Measurements from ENCODE around the gene PRM3. TPM values are rescaled to one million over a fixed set of nuclear protein-coding genes. Genes with fewer than 3 reads are reported as not detected.

PRM3 gene
- total RNA-seq, 1 donor, result not detected

DNA sequence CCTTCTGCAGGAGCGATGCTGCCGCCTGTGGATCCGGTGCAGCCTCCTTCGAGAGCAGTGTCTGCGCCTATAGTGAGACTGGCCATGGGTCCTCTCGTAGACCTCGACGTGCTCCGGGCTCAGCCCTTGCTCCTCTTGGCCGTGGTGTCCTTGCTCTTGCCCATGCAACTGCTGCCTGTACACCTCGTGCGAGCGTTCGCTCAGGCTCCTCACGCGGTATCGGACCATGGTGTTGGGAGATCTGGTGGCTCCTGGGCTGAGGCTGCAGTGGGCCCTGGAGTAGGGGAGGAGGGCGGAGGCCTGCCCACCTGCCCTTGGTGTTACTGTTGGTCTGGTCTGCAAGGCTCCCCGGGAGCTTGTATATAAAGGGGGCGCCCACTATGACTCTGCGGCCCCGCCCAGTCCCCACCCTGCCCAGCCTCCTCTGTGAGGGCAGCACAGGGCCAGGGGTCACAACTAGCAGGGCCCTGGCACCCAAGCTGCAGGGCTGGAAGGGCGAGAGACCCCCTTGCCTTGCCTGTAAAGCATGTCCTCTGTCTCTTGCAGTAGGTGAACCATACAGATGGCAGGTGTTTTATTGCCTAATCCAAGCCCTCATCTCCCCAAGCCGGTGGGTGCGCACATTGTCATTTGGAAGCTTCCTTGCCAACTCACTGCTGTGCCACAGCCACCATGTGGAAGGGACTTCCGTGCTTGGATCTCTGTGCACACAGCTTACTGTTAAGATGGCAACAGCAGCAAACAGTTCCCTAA is 2.9 kb upstream of the PRM3 start, which contains the start of gene PRM2:
Gene PRM2, minus strand, starts transcription at position 338 of the 753 bp plus-strand sequence. Its CDS starts 110 bp downstream, at position 228.
- Histone ChIP-seq H3K36me3 (ENCODE audit: insufficient read depth, low read length) (no peaks in the 10 kb centered on the region), H3K27me3 (ENCODE audit: insufficient read depth, low read length) (no peaks in the 10 kb centered on the region), H3K4me2 (ENCODE audit: insufficient read depth, low read length) (no peak within 1 kb of the TSS), H3K79me2 (ENCODE audit: insufficient read depth, low read length) (no peaks in the 10 kb centered on the region), H3K27ac (ENCODE audit: low read depth, low read length) (no peak within 1 kb of the TSS), H3K9me3 (ENCODE audit: low read depth, low read length) (no peaks in the 10 kb centered on the region), H3K4me1 (ENCODE audit: insufficient read depth, low read length) (no peaks in the 10 kb centered on the region), H4K20me1 (ENCODE audit: insufficient read depth, low read length) (no peaks in the 10 kb centered on the region), H3K4me3 (ENCODE audit: insufficient read depth, low read length) (no peak within 1 kb of the TSS), H2AFZ (ENCODE audit: low read length) (no peak within 1 kb of the TSS)
- DNase-seq (ENCODE audit: insufficient read length, low spot score, missing footprints), result peak; percentile 30
- TF ChIP-seq, protein P1, sequence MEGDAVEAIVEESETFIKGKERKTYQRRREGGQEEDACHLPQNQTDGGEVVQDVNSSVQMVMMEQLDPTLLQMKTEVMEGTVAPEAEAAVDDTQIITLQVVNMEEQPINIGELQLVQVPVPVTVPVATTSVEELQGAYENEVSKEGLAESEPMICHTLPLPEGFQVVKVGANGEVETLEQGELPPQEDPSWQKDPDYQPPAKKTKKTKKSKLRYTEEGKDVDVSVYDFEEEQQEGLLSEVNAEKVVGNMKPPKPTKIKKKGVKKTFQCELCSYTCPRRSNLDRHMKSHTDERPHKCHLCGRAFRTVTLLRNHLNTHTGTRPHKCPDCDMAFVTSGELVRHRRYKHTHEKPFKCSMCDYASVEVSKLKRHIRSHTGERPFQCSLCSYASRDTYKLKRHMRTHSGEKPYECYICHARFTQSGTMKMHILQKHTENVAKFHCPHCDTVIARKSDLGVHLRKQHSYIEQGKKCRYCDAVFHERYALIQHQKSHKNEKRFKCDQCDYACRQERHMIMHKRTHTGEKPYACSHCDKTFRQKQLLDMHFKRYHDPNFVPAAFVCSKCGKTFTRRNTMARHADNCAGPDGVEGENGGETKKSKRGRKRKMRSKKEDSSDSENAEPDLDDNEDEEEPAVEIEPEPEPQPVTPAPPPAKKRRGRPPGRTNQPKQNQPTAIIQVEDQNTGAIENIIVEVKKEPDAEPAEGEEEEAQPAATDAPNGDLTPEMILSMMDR (IDR thresholded peaks at IDR 0.05; ENCODE audit: extremely low read depth, low read depth, low read length), result no peak

DNA sequence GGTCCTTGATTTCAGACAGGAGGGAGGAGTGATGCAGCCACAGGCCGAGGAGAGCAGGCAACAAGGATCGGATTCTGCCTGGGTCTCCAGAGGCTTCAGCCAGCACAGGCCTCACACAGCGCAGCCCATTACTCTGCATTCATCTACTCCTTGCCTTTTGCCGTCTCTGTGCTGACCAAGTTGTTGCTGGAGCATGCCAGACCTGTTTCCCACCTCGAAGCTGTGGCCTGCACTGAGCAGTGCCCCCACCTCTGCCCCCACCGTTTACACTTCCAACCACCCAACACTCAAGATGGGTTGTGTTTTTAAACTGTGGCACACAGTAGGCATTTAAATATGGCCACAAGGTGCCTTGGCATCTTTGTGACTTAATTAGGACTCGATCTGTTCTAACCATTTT is 1.5 kb upstream of the PRM3 start:
- Histone ChIP-seq H3K79me2 (ENCODE audit: insufficient read depth, low read length) (no peaks in the 10 kb centered on the region), H3K9me3 (ENCODE audit: low read depth, low read length) (no peaks in the 10 kb centered on the region), H3K27ac (ENCODE audit: low read depth, low read length) (no peak overlapping the region), H2AFZ (ENCODE audit: low read length) (no peak overlapping the region), H3K4me2 (ENCODE audit: insufficient read depth, low read length) (no peak overlapping the region), H4K20me1 (ENCODE audit: insufficient read depth, low read length) (no peaks in the 10 kb centered on the region), H3K27me3 (ENCODE audit: insufficient read depth, low read length) (no peaks in the 10 kb centered on the region), H3K36me3 (ENCODE audit: insufficient read depth, low read length) (no peaks in the 10 kb centered on the region), H3K4me3 (ENCODE audit: insufficient read depth, low read length) (no peak overlapping the region), H3K4me1 (ENCODE audit: insufficient read depth, low read length) (no peaks in the 10 kb centered on the region)
- TF ChIP-seq, protein P1 (IDR thresholded peaks at IDR 0.05; ENCODE audit: extremely low read depth, low read depth, low read length), result no peak
- peak; percentile 21 for DNase-seq (ENCODE audit: insufficient read length, low spot score, missing footprints)

DNA sequence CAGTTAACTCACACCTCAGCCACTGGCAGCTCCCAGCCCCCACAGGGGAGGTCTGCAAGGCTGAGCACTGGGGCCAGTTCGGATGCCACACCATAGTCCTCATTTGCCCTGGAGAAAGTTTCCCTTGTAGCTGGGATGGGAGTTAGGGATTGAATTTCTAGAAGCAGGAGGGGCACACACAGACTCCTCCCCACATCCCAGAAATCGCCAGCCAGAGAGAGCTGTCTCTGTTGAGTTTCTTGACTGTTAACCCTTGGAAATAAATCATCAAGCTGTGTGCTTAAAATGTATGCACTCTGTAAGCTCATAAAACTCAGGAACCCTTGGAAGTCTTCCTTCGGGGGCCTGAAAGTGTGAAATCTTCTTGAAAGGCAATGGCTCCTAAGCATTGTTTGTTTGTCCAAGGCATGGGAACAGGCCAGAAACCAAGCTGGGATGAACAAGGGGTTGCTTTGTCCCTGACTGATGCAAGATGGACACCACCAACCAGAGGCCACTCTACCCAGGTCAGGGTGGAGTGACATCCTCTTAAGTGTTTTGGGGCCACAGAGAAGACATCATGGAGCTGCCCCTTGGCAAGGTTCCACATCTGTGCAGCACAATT is 394 bp upstream of the PRM3 start:
- H3K27ac ChIP-seq (ENCODE audit: low read depth, low read length), result no peak overlapping the region
- H4K20me1 ChIP-seq (ENCODE audit: insufficient read depth, low read length), result no peaks in the 10 kb centered on the region
- TF ChIP-seq, protein P1 (IDR thresholded peaks at IDR 0.05; ENCODE audit: extremely low read depth, low read depth, low read length), result no peak
- no peaks in the 10 kb centered on the region for H3K9me3 ChIP-seq (ENCODE audit: low read depth, low read length)
- DNase-seq (ENCODE audit: insufficient read length, low spot score, missing footprints), result peak; percentile 34
- no peak overlapping the region for H3K4me3 ChIP-seq (ENCODE audit: insufficient read depth, low read length)
- H3K27me3 ChIP-seq (ENCODE audit: insufficient read depth, low read length), result no peaks in the 10 kb centered on the region
- H2AFZ ChIP-seq (ENCODE audit: low read length), result no peak overlapping the region
- no peaks in the 10 kb centered on the region for H3K36me3 ChIP-seq (ENCODE audit: insufficient read depth, low read length)
- no peaks in the 10 kb centered on the region for H3K79me2 ChIP-seq (ENCODE audit: insufficient read depth, low read length)
- H3K4me1 ChIP-seq (ENCODE audit: insufficient read depth, low read length), result no peaks in the 10 kb centered on the region
- H3K4me2 ChIP-seq (ENCODE audit: insufficient read depth, low read length), result no peak overlapping the region

DNA sequence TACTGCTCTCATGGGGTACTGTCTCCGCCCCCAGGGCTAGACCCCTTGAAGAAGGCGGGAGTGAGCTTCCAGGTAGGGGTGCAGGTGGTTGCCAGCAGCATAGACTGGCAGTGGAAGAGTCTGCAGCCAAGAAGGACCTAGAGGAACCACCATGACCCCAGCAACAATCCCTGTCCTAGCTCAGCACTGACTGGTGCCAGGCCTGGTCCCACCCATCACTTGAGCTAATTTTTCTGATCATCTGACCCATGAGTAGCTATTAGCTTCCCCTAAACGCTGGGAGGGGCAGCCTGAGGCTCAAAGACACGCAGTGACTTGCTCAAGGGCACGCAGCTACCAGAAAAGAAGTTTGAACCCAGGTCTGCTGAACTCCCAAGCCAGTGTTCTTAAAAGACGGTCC is 945 bp downstream of the PRM3 start:
- Histone ChIP-seq H3K36me3 (ENCODE audit: insufficient read depth, low read length) (no peaks in the 10 kb centered on the region), H3K27ac (ENCODE audit: low read depth, low read length) (no peak overlapping the region), H3K9me3 (ENCODE audit: low read depth, low read length) (no peaks in the 10 kb centered on the region), H4K20me1 (ENCODE audit: insufficient read depth, low read length) (no peaks in the 10 kb centered on the region), H3K4me1 (ENCODE audit: insufficient read depth, low read length) (no peaks in the 10 kb centered on the region), H3K79me2 (ENCODE audit: insufficient read depth, low read length) (no peaks in the 10 kb centered on the region), H2AFZ (ENCODE audit: low read length) (no peak overlapping the region), H3K27me3 (ENCODE audit: insufficient read depth, low read length) (peaks cover 4% of the 10 kb centered on the region), H3K4me2 (ENCODE audit: insufficient read depth, low read length) (no peak overlapping the region), H3K4me3 (ENCODE audit: insufficient read depth, low read length) (no peak overlapping the region)
- TF ChIP-seq, protein P1 (IDR thresholded peaks at IDR 0.05; ENCODE audit: extremely low read depth, low read depth, low read length), result no peak
- peak; percentile 10 for DNase-seq (ENCODE audit: insufficient read length, low spot score, missing footprints)
